SU-DHL-6 (cell line): ENCODE results near the gene GDPD2.

Source experiments
- EZH2phosphoT487 ChIP-seq: fragments of 200-600 bp; sonication (generic), shearing (Covaris generic); conservative IDR thresholded peaks from 2 replicates; pipeline ENCODE4 v1.6.1; 2018; ENCODE audit warnings: mild to moderate bottlenecking, antibody characterized with exemption, low read length, moderate library complexity, mixed read lengths
- TF ChIP-seq, protein P1 (sequence below): fragments of 200-600 bp; sonication (generic); IDR thresholded peaks from one replicate; pipeline ENCODE4 v1.5.1; 2017; ENCODE audit warnings: antibody characterized with exemption, mild to moderate bottlenecking, low read length, moderate library complexity; ENCODE audit not compliant: insufficient read depth, poor library complexity, severe bottlenecking

DNA sequence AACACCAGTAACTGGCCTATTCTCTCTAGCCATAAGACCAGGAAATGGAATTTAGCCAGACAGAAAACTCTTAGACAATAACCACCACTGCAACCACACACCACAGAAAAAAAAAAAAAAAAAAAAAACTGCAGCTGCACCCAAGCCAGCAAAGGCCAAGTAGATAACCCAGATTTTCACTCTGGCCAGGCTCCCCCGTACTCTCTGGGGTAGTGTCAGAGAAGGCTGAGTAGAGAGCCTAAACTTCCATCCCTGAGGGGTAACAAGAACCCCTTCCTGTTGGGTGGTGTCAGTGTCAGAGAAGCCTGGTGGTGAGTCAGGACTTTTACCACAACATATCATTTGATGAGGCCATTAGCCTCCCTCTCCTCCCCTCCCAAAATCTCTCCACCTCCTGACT is 15.9 kb downstream of the GDPD2 start:
- TF ChIP-seq, protein P1, sequence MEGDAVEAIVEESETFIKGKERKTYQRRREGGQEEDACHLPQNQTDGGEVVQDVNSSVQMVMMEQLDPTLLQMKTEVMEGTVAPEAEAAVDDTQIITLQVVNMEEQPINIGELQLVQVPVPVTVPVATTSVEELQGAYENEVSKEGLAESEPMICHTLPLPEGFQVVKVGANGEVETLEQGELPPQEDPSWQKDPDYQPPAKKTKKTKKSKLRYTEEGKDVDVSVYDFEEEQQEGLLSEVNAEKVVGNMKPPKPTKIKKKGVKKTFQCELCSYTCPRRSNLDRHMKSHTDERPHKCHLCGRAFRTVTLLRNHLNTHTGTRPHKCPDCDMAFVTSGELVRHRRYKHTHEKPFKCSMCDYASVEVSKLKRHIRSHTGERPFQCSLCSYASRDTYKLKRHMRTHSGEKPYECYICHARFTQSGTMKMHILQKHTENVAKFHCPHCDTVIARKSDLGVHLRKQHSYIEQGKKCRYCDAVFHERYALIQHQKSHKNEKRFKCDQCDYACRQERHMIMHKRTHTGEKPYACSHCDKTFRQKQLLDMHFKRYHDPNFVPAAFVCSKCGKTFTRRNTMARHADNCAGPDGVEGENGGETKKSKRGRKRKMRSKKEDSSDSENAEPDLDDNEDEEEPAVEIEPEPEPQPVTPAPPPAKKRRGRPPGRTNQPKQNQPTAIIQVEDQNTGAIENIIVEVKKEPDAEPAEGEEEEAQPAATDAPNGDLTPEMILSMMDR: no peak
- TF ChIP-seq EZH2phosphoT487: no peak
